Activated CD4-positive, CD25-positive, alpha-beta regulatory T cell treated with anti-CD3 and anti-CD28 coated beads, Interleukin-2, amount 50 U/mL, for 16 hours (primary cell): Measurements from ENCODE around the gene THAP4.

Experiments
- DNase-seq: peaks from one replicate; pipeline ENCODE4 v3.0.0-alpha.2; 2020; ENCODE audit warnings: low read depth, low spot score

THAP4 gene, protein sequence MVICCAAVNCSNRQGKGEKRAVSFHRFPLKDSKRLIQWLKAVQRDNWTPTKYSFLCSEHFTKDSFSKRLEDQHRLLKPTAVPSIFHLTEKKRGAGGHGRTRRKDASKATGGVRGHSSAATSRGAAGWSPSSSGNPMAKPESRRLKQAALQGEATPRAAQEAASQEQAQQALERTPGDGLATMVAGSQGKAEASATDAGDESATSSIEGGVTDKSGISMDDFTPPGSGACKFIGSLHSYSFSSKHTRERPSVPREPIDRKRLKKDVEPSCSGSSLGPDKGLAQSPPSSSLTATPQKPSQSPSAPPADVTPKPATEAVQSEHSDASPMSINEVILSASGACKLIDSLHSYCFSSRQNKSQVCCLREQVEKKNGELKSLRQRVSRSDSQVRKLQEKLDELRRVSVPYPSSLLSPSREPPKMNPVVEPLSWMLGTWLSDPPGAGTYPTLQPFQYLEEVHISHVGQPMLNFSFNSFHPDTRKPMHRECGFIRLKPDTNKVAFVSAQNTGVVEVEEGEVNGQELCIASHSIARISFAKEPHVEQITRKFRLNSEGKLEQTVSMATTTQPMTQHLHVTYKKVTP

DNA sequence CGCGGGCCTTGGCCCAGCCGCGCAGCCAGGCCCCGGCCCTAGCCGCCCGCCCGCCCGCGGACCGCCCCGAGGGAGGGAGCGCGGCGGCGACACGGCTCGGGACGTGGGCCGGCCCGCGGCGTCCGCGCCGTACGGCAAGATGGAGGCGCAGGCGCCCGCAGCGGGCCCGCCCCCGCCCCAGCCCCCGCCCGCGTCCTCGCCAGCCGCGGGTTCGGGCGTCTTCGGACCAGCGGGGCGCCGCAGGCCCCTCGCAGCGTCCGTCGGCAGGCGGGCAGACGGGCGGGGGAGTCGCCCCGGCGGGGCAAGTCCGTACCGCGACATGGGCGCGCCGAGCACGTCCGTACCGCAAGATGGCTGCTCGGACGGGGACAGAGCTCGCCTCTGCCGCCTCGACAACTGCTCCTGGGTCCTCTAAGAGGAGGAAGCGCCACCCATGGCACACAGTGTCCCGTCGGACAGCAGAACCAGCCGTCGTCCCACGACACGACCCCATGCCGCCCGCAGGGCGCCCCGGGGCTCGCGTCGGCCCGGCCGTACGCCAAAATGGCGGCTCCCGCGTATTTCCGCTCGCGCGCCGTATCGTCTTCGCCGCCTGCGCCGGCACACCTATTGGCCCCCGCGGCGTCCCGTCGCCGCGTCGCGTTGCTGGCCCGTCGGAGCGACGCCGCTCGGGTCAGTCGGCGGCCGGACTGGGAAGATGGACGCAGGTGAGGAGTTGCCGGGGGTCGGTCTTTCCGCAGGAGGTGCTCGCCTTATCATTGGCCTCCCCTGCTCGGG lies at the start of gene THAP4, which contains the start of gene ATG4B:
Gene THAP4 (minus strand): TSS at position 141 of the 777 bp plus-strand sequence. CDS start 141 bp downstream, outside the sequence.
Gene ATG4B (plus strand): TSS at position 676 of the 777 bp plus-strand sequence. CDS start 22 bp downstream, at position 698.
- DNase-seq = peak; percentile 57

DNA sequence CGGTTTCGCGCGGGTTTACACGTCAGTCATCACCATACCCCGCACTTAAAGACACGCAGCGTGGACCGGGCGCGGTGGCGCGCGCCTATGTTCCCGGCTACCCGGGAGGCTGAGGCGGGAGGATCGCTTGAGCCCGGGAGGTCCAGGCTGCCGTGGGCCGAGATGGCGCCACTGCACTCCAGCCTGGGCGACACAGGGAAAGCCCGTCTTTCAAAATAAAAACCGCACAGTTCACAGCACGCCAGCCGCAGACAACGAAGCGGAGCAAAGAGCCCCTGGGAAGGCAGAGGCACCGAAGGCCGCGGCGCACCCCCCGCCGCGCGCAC lies 49.3 kb upstream of the THAP4 start:
- DNase-seq = no peak

DNA sequence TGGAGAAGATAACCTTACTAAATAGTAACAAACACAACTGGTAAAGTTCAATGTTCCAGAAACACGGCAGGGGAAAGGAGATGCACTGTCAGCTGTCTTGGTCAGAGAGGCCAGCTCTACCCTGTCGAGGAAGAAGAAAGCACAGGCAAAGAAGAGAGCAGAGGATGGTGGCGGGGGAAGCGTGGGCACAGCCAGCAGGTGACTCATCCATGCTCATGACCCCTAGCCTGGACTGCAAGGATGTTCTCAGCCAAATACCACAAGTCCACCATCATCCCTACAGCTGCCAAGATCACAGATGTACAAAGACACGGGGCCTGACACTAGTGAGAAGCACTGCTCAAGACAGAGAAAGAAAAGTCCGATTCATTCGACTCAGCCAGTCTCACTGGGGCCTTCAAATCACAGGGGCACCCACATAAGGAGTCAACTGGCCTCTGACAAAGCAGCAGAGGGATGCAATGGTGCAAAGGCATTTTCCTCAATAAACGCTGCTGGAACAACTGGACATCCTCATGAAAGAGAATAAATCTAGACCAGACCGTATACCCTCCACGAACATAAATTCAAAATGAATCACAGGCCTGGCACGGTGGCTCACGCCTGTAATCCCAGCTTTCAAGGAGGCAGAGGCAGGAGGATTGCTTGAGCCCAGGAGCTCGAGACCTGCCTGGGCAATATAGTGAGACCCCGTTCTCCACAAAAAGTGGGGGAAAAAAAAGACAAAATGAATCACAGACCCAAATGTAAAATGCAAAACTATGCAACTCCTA lies 44.1 kb upstream of the THAP4 start:
- DNase-seq = no peak

DNA sequence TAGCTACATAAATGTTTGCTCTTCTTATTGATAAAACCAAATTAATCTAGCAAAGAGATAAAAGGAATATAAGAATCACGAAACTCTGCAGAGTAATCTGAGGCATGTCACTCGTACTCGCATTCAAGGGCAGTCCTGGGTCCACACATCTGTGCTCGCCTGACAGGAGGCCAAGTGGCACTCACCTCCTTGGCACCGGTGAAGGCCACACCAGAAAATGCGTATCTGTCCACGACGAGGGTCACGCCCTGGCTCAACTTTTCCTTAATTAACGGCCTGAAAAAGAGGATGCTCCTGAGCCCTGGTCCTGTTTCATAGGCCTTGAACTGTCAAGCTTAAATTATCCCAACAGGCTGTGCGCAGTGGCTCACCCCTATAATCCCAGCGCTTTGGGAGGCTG lies 43.1 kb upstream of the THAP4 start:
- no peak for DNase-seq

DNA sequence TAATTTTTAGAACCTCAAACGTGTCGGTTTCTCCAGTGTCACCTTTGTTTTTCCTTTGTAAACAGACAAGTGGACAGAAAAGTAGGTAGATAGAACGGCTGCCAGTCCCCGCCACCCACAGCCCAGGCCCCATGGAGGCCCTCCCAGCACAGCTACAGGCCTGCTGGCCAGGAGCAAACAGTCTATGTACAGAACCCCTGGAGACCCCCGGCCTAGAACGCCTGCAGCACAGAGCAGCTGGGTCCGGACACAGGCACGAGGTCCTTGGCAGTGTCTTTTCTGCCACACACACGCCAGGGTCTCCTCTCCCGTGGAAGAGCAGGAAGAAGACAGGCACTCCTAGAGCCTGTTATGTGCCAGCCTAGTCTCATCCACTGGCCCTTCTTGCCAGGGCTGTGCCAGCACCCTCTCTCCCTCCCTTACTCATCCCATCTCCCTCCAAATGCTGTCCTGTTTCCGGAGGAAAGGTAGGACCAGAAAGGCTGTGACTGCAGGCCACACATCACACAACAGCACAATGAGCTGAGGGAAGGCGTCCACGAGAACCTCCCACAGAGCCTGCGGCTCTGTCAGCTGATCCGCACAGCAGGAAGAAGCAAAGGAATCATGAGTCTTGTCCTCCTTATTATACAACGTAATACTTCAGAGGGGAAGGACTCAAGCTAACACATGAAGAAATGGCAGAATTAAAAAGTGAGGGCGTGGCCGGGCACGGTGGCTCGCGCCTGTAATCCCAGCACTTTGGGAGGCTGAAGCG lies 42.0 kb upstream of the THAP4 start:
- DNase-seq = no peak

DNA sequence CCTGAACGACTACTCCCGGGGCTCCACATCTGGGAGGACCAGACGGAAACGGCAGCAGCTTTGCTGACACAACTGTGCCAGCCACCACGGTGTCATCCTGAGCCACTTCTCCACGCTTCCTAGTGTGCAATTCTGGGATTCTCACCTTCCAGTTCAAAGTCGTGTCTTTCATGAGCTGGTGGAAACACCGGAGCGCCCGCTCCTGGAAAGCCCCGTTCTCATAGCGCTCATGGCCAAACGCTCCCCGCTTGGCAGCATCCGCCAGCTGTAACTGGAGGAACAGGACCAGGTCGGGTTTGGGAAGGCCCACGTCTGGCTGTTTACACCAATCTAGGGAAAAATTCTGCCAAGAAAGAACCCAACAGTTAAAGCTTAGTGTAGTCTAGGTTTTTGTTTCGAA lies 41.3 kb upstream of the THAP4 start:
- DNase-seq = no peak

DNA sequence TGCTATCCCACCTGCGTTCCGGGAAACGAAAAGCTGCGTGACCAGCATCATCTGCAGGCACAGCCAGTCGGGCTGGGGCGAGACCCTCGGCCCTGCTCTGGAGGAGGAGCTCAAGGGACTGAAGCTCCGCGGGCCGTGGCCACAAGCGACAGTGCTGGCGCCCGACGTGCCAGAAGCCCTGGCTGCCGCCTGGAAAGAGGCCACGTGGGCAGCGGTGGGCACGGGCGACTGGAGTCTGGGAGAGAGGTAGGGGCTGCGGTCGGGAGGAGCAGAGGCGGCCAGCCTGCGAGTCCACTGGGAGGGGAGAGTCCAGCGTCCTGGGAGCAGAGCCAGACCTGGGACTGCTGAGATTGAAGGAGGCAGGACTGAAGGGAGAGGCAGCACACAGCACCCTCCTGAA lies 40.4 kb upstream of the THAP4 start:
- no peak for DNase-seq

DNA sequence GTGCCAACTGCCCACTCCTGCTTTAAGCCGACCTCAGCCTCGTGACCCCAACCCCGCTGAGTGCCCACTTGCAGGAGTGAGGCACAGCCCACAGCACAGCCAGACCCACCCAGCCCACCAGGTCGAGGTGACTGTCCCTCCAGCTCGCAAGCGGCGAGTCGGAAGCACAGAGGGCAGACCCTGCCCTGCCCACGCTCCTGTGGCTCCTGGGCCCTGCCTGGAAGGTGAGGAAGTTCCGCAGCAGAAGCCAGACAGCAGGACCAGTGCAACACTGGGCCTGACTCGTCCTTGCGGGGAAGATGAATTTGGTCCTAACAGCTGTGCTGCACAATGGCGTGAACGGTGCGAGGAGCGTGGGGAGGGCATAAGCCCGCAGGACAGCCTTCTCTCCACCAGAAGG lies 39.7 kb upstream of the THAP4 start:
- DNase-seq = no peak

DNA sequence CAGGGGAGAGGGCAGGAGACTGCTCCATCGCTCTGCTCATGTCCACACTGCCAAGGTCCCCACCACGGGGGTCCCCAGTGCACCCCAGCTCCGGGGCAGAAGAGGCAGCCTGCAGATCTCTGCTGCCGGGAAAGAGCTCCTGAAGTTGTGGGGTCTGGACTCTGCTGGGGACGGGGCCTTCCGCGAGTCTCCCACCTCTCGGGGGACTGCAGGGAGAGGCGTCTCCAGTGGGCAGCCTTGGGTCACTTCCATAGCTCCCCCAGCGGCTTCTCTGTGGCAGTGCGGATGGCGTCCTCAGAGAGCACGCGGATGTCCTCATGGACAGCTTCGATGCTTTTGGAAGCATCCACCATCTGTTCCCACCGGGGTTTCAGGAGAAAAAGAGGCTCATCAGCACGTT lies 38.9 kb upstream of the THAP4 start:
- DNase-seq = no peak

DNA sequence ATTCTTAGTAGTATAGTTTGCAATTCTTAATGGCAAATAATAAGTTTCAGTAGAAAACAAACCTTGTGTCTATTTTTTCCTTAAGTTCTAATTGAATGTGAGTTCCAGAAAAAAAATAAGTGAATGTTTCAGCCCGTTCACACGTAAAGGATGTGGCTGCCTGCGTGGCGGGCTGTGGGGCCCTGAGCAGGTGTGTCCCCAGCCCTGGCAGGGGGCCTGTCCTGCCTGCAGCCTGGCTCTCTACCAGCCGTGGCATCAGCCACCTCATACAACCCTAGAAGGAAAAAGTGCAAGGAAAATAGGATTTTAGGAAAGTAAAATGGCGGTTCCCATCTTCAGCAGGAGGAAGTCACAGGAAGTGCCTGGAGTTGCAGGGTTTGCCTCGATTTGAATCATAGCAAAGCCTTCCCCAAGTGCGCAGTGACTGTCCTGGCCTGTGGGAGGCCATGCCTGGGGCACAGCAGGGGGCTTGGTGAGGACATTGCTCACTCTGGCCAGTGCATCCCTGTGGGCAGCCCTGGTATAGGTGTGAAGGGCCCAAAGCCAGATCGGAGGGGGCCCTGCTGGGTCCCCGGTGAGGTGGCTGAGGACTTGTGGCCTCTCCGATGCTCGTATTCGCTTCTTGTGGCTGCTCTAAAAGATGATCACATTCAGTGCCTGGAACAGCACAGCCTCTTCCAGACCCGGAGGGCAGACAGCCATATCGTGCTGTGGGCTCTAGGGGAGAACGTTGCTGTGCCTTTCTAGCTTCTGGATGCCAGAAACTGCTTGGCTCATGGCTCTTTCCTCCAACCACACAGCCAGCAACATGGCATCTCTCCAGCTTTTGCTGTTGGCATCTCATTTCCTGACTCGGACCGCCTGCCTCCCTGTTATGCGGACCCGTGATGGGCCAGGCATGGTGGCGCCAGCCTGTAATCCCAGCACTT lies 37.1 kb upstream of the THAP4 start:
- no peak for DNase-seq

DNA sequence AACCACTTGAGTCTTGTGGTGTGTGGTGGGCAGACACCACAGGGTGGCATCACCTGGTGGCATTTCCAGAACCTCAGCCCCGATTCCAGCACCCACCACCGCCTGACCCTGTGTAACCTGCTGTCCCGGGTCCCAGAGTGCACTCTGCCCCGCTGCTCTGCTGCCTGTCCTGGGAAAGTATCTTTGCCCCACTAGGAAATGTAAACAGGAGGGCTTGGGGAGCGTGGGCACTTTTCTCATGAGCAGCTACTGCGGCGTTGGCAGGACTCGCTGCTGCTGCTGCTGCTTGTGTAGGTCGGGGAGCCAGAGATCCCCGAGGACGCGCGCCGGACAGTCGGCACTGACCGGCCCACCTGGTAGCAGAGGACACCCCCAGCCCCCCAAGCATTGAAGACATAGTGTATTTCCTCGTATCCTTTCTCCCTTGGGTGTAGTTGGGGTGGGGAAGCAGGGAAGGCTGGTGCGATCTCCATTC lies 36.3 kb upstream of the THAP4 start:
- no peak for DNase-seq

DNA sequence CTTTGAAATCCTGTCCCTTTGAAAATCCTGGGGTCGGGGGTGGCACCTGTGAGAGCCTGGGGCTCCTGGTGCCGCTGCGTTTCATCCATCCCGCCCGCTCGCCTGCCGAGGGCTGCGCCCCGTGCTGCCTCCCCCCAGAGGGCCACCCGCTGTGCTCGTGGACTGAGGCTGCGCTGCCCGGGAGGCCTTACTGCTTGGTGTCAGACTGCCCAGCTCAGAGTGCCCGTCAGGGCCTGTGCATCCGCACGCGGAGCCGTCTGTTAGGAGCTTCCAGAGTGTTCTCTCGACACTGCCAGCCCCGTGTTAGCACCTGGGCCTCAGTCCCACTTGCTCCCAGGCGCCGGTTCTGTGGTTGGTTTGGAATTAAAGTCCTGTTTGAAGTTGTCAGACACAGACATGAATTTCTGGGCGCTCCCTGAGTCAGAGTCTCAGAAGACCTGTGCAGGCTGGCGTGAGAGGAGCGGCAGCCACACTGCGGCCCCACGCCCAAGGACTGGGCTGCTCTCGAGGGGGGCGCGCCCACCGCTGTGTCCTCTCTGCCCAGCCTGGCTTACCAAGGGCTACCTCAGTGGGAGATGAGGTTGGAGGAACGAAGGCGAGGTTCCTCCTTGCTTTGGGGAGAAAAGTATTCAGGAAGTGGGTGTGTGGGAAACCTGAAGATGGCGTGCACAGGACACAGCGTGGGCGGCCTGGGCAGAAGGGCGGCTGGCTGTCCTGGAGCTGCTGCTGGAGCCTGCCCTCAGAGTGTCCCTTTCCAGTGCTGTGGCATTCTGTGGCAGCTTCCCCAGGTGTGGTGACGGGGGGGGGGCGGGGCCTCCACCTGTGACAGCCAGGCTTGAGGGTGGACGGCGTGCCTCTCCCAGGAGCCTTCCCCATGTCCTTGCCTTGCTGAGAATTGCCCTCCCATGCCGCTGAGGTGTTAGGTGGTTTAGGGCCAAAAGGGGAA lies 35.6 kb upstream of the THAP4 start:
- no peak for DNase-seq

DNA sequence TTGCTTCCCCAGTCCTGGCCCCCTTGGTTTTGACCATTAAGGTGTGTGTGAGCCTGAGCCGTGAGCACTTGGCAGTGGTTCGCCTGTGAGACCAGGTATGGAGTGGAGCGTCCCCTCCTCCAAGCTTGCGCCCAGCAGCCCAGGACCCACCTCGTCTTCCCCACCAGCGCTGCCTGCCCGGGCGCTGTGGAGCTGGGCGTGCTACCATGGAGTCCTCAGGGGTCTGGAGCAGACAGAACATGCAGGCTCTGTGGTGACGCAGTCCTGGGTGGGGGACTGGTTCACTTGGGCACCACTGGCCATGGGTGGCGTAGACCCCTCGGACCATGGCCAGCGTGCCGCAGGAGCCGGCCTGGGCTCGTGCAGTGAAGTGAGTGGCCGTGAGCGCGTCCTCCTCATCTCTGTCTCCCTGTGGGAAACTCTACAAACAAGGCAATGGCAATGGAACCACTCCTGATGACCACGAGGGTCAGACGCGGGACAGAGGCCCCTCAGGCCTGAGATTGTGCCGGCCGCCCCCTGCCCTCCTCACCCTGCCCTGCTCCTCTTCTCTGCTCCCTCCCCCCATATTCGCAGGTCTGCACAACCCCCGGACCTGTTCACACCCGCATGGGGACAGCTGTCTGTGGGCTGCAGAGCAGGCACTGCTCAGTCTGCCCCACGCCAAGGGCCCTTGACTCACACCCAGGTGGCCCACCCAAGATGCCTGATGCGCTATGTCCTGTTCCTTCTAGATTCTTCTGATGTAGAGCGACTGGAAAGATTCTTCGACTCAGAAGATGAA lies 34.7 kb upstream of the THAP4 start:
- DNase-seq = no peak

DNA sequence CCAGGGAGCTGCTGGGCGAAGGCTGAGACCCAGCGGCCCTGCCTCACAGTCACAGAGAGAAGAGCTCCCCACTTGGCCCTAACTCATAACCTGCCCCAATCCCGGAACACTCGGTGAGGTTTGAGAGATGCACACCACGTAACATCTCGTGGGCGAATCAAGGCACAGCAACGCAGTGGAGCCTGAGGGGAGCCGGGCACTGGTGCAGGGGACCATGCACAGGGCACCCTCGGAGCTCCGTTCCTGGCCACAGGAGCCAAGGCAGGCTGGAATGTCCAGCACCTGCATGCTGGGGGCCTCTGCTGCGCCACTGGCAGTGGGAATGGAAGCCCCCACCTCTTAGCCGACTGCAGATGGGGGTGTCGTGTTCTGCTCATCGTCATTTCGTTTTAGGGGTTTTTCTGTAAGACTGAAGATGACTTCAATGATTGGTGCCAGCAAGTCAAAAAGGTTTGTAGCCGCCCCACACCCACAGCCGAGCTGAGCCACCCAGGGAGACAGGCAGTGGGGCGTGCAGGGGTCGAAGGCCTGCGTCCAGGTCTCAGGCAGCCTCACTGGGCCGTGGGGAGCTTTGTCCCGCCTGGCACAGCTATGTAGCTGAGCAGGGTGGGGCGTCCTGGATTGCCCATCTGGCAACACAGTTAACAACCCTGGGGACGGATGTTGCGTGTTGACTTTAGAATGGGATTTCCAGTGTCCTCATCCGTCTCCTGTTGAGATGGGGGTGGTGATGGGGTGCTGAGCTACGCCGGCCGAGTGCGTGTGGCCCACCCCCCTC lies 33.6 kb upstream of the THAP4 start:
- no peak for DNase-seq

DNA sequence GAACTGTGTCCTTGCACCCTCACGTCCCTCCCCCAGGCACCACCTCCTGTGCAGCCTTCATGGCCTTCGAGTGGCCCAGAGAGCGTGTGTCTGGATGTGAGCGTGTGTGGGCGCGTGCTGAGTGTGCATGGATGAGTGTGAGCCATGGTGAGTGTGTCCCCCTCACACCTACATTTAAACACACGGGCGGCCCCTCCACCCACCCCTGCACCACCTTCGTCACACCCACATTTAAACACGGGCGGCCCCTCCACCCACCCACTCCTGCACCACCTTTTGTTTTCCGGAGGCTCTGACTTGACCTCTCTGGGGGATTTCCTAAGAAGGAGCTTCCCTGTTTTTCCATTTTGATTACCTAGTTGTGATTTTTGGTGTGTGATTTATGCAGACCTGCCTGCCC lies 31.9 kb upstream of the THAP4 start:
- no peak for DNase-seq

DNA sequence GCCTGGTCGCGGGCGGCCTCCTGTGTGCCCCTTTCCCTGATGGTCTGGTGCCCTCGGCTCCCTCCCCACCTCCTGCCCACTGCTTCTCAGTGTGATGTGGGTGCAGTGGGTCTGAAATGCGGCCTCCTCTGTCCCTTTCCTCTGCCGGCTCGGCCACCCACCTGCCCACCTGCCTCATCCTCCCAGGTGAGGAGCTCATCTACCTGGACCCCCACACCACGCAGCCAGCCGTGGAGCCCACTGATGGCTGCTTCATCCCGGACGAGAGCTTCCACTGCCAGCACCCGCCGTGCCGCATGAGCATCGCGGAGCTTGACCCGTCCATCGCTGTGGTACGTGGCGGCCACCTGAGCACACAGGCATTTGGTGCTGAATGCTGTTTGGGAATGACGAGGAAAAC lies 31.4 kb upstream of the THAP4 start:
- DNase-seq = no peak
